Natural killer cell (primary cell): ENCODE measurements around the gene SMAD7. TPM values are rescaled to one million over a fixed set of nuclear protein-coding genes. Genes with fewer than 3 reads are reported as not detected.

Experiments
- ATAC-seq, 3 donors: fragments of 150-1000 bp in 2 of 3; fragments of 200-7000 bp in 1 of 3; cut with Tn5 transposase; 1 replicate in 1 of 3; 2 replicates in 2 of 3; pipeline ENCODE4 v1.10.0; 2021; ENCODE audit warnings: mild to moderate bottlenecking in 2 of 3, moderate library complexity in 2 of 3
- DNase-seq, 2 donors: peaks; one replicate each; pipeline versions ENCODE4 v3.0.0 to v3.0.0-alpha.2; 2013 to 2021; ENCODE audit warnings: mixed read lengths in 1 of 2
- H3K27ac ChIP-seq: one replicate; pipeline ENCODE4 v1.5.1; 2013; ENCODE audit warnings: mild to moderate bottlenecking, low read length
- H3K27me3 ChIP-seq: one replicate; pipeline ENCODE4 v1.6.1; 2013; ENCODE audit warnings: low read length; ENCODE audit not compliant: control insufficient read depth, insufficient read depth
- H3K36me3 ChIP-seq: one replicate; pipeline ENCODE4 v1.6.1; 2013; ENCODE audit warnings: low read length; ENCODE audit not compliant: control insufficient read depth, insufficient read depth
- H3K4me1 ChIP-seq: one replicate; pipeline ENCODE4 v1.6.1; 2013; ENCODE audit warnings: low read length; ENCODE audit not compliant: control insufficient read depth, insufficient read depth
- H3K4me3 ChIP-seq: one replicate; pipeline ENCODE4 v1.5.1; 2013; ENCODE audit warnings: low read length
- H3K9me3 ChIP-seq: one replicate; pipeline ENCODE4 v1.6.1; 2013; ENCODE audit warnings: low read length; ENCODE audit not compliant: control insufficient read depth, insufficient read depth
- H3K27ac Mint-ChIP-seq, 2 donors: one replicate each; pipeline ENCODE4 v1.8.0; 2022; ENCODE audit warnings: mild to moderate bottlenecking in 2 of 2, mixed read lengths in 2 of 2, moderate library complexity in 1 of 2
- H3K27me3 Mint-ChIP-seq, 2 donors: one replicate each; pipeline ENCODE4 v1.8.0; 2022; ENCODE audit warnings: low read depth in 2 of 2, mixed read lengths in 2 of 2
- H3K36me3 Mint-ChIP-seq: one replicate; pipeline ENCODE4 v1.8.0; 2022; ENCODE audit warnings: mixed read lengths
- H3K4me1 Mint-ChIP-seq, 2 donors: one replicate each; pipeline ENCODE4 v1.8.0; 2022; ENCODE audit warnings: mixed read lengths in 2 of 2
- H3K4me3 Mint-ChIP-seq: one replicate; pipeline ENCODE4 v1.8.0; 2022; ENCODE audit warnings: mild to moderate bottlenecking, moderate library complexity, mixed read lengths
- H3K9me3 Mint-ChIP-seq, 2 donors: one replicate each; pipeline ENCODE4 v1.8.0; 2022; ENCODE audit warnings: mixed read lengths in 2 of 2
- CTCF ChIP-seq: fragments of 200-600 bp; IDR thresholded peaks from one replicate; pipeline ENCODE4 v1.8.0; 2022; ENCODE audit warnings: antibody characterized with exemption
- WGBS: methylation state at CpG from one replicate; pipeline ENCODE4 v1.1.7; 2013; ENCODE audit warnings: missing lambda C conversion rate; ENCODE audit not compliant: insufficient coverage; 5-methylcytosine and 5-hydroxymethylcytosine counted together
- intact Hi-C: fragments of 100-400 bp; cut with micrococcal nuclease; formaldehyde crosslinking; loops from one replicate; pipeline ENCODE4 v1.14.2; 2022
- total RNA-seq, 4 donors: library from RNA; stranded (reverse); fragments of 120-200 nt in 1 of 4; gene quantifications; one replicate each; pipeline versions ENCODE4 v1.2.3 to v1.2.4, GENCODE V29; 2013 to 2022

SMAD7 gene
- total RNA-seq, 3 donors from 2014 or later (not counting 1 experiment from before 2014, with no cell fraction given): 127 to 204 (median 182) TPM

- Histone ChIP-seq H3K4me1 (peaks cover 32% of the 10 kb centered on the region), H3K4me3 (no peak overlapping the region), H3K36me3 (peaks cover 4% of the 10 kb centered on the region), H3K27me3 (no peaks in the 10 kb centered on the region), H3K27ac (no peak overlapping the region), H3K9me3 (no peaks in the 10 kb centered on the region)
- 93% methylated on average over 11 of the region's 12 CpGs for WGBS
- Mint-ChIP-seq H3K9me3 (no peaks in the 10 kb centered on the region), H3K36me3 (peaks cover 4% of the 10 kb centered on the region), H3K4me3 (no peak overlapping the region), H3K27ac (peak overlapping the region; percentile 58 to 70), H3K4me1 (peaks cover 58 to 62% of the 10 kb centered on the region in 2 donors), H3K27me3 (no peaks in the 10 kb centered on the region)
- intact Hi-C loops: loop anchor here (5.0 kb wide), 1 partner anchor 32 kb away; no protein-coding TSS in a partner anchor
- no peak for TF ChIP-seq CTCF
- DNase-seq (no peak), ATAC-seq (peak in 1 of 3 donors; percentile 9)
Measured at GRCh38 chr18:48914581-48915251, 36.0 kb downstream of the SMAD7 start.

GRCh38 chr18:48913775-48914174 lies 37.0 kb downstream of the SMAD7 start:
- WGBS: 95% methylated on average over 3 of the region's 3 CpGs
- intact Hi-C loops: loop anchor here (1.0 kb wide), 1 partner anchor 136 kb away; no protein-coding TSS in a partner anchor

GRCh38 chr18:48913201-48913600 lies 37.6 kb downstream of the SMAD7 start:
- Mint-ChIP-seq H3K27me3 (no peaks in the 10 kb centered on the region), H3K27ac (peak overlapping the region in 1 of 2 donors; percentile 16), H3K36me3 (no peaks in the 10 kb centered on the region), H3K9me3 (no peaks in the 10 kb centered on the region), H3K4me3 (no peak overlapping the region), H3K4me1 (peaks cover 59 to 63% of the 10 kb centered on the region in 2 donors)
- Histone ChIP-seq H3K4me1 (peaks cover 35% of the 10 kb centered on the region), H3K36me3 (no peaks in the 10 kb centered on the region), H3K27ac (no peak overlapping the region), H3K9me3 (no peaks in the 10 kb centered on the region), H3K27me3 (no peaks in the 10 kb centered on the region), H3K4me3 (no peak overlapping the region)
- 82% methylated on average over 4 of the region's 5 CpGs for WGBS
- DNase-seq: peak in 1 of 2 donors; percentile 77
- ATAC-seq: peak; percentile 47 to 75 (median 48)
- TF ChIP-seq CTCF: no peak
- intact Hi-C loops: loop anchor here (1.0 kb wide), 1 partner anchor 136 kb away; no protein-coding TSS in a partner anchor

More at GRCh38 chr18:48913775-48914174, 37.0 kb downstream of the SMAD7 start:
- no peak overlapping the region for H3K27ac ChIP-seq
- no peak for TF ChIP-seq CTCF
- H3K36me3 ChIP-seq: no peaks in the 10 kb centered on the region
- Mint-ChIP-seq H3K27me3 (no peaks in the 10 kb centered on the region), H3K27ac (peak overlapping the region; percentile 58 to 70), H3K9me3 (no peaks in the 10 kb centered on the region), H3K4me3 (no peak overlapping the region), H3K36me3 (no peaks in the 10 kb centered on the region), H3K4me1 (peaks cover 61 to 62% of the 10 kb centered on the region in 2 donors)
- H3K9me3 ChIP-seq: no peaks in the 10 kb centered on the region
- DNase-seq: no peak
- ATAC-seq: no peak
- no peaks in the 10 kb centered on the region for H3K27me3 ChIP-seq
- no peak overlapping the region for H3K4me3 ChIP-seq
- H3K4me1 ChIP-seq: peaks cover 35% of the 10 kb centered on the region
